HG02884 (cell line): ENCODE data around the gene IQCH.
"Not testable (repeated sequence)": the region's sequence is repeated elsewhere in the genome, so short reads cannot be mapped to it uniquely, and the experiment has no call there.

Experiments
- ATAC-seq: cut with Tn5 transposase; IDR thresholded peaks from one replicate; pipeline ENCODE4 v1.9.1; 2021; ENCODE audit warnings: mild to moderate bottlenecking, moderate library complexity; ENCODE audit not compliant: unreplicated experiment

The IQCH gene

DNA sequence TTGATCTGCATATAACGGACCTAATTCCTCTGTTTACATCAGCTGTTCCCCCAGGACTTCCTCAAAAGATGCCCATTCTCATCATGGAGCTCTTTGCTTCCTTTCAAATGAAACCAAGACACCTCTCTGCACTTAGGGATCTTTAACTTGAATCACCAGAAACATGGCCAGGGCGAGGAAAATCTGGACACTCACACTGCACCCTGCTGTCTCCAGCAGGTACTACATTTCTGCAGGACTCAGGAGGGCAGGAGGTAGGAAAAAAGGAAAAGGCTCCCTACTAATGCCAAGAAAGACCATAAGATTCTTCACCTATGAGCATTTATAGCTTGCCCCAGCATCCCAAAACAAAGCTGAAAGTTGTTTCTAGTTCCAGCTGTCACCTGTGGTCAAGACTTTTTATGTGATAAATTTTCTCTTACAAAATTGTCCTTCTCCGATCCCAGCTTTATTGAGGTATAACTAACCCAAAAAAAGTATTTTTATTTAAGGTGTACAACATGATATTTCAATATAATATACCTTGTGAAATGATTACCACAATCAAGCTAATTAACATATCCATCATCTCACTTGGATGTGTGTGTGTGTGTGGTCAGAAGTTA lies 179.0 kb downstream of the IQCH start:
- no peak for ATAC-seq

DNA sequence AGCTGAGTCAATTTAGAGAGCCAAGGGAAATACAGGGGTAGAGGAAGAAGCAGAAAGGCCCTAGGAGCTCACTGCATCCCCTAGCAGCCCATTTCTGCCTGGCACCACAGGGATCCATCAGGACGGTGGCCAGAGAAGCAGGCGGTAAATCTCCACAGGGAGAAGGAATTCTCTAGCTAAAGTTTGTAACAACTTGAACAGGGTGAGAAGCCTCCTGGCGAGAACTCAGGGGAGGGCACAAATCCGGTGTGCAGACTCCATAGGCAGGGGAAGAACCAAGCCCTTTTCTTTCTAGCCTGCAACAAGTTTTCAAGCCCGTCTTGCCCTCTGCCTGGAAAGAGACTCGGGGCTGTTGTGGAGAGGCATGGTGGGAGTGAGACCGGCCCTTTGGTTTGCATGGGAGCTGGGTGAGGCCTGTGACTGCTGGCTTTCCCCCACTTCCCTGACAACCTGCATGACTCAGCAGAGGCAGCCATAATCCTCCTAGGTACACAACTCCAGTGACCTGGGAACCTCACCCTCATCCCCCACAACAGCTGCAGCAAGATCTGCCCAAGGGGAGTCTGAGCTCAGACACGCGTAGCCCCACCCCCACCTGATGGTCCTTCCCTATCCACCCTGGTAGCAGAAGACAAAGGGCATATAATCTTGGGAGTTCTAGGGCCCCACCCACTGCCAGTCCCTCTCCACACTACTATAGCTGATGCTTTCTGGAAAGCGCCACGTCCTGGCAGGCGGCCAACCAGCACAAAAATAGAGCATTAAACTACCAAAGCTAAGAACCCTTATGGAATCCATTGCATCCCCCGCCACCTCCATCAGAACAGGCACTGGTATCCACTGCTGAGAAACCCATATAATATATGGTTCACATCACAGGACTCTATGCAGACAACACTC lies 182.0 kb downstream of the IQCH start:
- not testable (repeated sequence) for ATAC-seq

DNA sequence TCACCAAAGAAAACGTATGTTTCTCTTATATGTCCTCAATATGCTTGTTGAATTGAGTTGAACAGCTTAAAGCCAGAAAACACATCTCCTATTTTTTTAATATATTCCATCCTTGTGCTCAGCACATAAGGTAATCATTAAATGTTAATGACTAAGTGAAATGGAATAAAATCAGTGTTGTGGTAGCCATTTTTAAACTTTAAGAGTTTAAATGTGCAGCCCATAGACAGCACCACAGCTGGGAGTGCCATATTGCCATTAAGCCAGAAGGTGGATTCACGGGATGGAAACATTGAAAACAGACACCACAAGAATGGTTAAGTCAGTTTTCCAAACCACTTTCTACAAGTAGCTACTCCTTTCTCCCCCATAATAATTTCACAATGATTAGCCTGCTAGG lies 189.5 kb downstream of the IQCH start:
- ATAC-seq = no peak

DNA sequence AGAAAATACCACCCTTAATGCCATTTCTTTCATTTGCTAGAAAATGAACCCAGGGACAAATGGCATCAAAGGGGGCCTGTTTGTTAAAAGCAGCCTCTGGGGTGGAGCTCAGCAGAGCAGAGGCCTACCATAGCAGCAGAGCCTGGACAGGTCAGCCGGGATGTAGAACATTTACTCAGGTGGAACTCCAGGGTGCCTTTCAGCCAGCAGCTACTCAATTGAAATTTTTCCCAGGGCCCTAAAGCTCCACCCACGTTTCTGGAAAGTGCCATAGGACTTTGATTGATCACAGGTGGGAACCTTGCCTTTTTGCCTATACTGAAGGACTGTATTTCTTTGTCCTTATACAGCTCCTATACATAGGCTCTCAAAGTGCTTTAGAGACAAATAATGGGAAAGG lies 191.9 kb downstream of the IQCH start:
- ATAC-seq = no peak

DNA sequence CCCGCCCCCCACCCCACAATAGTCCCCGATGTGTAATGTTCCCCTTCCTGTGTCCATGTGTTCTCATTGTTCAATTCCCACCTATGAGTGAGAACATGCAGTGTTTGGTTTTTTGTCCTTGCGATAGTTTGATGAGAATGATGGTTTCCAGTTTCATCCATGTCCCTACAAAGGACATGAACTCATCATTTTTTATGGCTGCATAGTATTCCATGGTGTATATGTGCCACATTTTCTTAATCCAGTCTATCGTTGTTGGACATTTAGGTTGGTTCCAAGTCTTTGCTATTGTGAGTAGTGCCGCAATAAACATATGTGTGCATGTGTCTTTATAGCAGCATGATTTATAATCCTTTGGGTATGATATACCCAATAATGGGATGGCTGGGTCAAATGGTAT lies 193.8 kb downstream of the IQCH start:
- ATAC-seq = not testable (repeated sequence)

- not testable (repeated sequence) for ATAC-seq
Measured at GRCh38 chr15:67453703-67454102, 199.1 kb downstream of the IQCH start.

GRCh38 chr15:67456677-67457529 lies 202.3 kb downstream of the IQCH start:
- ATAC-seq = no peak

DNA sequence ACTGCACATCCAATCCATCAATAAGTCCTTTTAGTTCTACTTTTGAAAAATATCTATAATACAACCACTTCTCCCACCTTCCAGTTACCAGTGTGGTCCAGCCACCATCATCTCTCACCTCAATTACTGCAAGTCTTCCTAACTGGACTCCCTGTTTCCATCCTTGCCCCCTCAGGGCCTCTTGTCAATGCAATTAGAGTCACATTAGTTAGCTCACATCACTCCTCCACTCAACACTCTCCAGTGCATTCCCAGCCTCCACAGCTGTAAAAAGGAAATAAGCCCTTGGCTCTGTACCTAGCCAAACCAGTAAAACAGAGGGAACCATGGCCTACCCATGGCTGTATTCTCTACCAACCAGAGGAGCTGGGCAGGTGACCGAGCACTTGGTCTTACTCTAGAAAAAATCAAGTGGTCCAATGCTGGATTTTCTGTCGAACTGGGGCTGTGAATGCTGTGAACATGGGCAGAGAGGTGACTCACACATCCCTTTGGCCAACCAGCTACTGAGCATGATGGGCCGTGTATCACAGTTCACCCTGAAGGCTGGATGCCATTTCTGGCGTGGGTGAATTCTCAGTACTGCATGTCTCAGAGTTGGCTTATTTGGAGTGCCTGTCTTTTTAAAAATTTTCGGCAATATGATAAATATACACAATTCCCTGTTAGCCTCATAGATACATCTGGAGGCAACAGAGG lies 203.9 kb downstream of the IQCH start:
- no peak for ATAC-seq

DNA sequence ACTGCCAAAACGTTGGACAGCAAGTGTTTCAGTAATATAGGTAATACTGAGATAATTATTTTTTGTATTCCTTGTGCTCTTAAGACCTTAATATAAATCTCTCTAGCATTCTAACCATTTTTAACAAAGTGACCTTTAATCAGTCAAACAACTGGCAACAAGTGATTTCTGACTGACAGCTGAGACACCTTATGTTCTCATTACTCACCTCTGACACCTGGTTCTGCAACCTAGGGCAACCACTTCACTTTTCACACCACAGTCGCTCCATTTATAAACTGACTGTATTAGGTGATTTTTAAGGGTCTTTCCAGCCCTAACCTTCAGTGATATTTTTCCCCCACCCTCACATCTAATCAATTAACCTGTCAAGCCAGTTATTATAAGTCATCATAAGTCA lies 205.9 kb downstream of the IQCH start:
- ATAC-seq = no peak

- no peak for ATAC-seq
Measured at GRCh38 chr15:67461735-67462134, 207.1 kb downstream of the IQCH start.

DNA sequence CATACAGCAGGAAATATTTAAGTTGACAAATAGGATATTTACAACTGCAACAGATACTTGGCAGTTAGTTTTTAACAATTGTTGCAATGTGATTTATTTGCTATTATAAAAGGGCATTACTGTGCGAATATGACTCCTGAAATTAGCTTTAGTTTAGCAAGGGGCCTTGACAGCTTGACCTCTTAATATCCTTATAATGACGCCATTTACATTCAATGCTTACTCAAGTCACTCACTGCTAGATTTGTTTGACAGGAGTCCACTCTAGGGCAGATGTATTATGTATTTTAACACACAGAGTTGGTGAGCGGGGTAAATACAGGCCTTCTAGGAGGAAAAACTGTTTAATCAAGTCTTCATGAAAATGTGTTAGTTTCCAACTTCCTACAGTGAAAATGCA lies 208.3 kb downstream of the IQCH start:
- ATAC-seq = no peak

GRCh38 chr15:67463488-67463887 lies 208.9 kb downstream of the IQCH start:
- ATAC-seq = no peak

DNA sequence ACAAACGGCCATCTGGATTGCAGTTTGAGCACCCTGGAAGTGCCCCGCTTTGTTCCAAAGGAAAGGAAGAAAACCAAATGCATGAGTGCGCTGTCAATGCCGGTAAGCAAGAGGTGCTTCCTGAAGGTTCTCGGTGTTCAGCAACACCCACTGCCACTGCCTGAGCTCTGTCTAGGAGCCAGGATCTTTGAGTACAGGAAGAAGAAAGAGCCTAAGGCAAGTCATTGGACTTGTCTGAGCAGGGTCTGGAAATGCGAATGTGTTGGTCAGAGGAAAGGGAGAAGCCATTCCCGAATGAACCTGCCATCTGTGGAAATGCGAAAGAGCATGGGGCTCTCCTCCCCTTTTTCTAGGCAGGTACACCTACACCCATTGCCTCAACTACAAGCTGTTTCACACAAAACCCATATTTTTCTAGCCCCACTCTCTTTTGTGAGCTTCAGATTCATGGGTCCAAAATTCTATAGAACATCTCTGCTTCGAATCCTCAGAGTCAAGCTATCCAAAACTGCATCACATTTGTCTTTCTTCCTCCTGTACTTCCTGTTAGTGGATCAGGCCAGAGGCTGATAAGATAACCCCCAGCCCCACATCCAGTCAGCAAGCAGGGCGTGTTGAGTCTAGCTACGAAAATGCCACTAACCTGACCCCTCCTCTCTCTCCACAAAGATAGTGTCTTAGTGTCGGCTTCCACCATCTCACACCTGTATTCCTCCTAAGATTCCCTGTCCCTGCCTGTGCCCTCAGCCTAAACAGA lies 210.8 kb downstream of the IQCH start:
- ATAC-seq = no peak

GRCh38 chr15:67468416-67468815 lies 213.8 kb downstream of the IQCH start:
- no peak for ATAC-seq

- ATAC-seq = no peak
Measured at GRCh38 chr15:67469680-67470079, 215.1 kb downstream of the IQCH start.

DNA sequence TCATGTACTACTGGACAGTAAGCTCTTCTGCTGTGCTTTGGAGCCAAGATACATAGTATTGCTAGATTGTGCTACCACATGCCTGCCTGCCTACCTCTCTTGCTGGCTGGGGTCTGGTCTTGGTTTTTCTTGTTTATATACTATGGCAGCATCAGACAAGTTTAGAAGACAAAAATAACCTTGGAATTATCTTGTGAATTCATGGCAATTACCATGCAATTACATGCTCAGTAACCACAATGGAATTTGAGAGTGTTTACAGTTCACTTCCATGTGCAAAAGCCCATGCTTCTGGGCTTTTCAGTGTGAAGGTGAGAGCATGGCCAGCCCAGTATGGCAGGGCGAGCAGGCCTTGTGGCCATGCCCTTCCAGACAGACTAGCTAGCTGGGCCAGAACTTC lies 218.4 kb downstream of the IQCH start:
- ATAC-seq = no peak

DNA sequence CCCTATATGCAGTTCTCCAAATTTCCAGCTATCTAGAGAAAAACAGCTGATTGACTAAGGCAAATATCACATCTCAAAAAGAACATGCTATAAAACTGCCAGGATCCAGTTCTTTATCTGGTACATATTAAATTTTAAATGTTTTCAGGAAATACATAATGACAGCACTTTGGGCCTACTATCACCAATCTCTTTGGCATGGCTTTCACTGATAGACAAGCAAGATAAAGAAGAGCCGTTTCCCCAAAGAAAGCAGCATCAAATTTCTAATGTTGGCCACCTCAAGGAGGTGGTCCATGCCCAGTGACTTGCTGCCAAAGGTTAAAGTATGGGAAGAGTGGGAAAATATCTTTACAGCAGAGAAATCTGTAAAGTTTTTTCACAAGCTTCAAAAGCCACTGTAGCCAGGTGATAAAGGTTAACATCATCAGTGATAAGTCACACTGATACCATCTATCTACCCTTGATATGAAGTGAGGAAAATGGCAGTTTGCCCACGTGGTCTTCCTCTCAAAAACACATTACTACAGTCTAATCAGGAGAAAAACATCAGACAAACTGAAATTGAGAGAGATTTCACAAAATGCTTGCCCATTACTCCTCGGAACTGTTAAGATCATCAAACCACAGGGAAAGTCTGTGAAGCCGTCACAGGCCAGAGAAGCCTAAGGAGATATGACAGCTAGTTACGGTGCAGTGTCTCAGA lies 220.0 kb downstream of the IQCH start:
- no peak for ATAC-seq

DNA sequence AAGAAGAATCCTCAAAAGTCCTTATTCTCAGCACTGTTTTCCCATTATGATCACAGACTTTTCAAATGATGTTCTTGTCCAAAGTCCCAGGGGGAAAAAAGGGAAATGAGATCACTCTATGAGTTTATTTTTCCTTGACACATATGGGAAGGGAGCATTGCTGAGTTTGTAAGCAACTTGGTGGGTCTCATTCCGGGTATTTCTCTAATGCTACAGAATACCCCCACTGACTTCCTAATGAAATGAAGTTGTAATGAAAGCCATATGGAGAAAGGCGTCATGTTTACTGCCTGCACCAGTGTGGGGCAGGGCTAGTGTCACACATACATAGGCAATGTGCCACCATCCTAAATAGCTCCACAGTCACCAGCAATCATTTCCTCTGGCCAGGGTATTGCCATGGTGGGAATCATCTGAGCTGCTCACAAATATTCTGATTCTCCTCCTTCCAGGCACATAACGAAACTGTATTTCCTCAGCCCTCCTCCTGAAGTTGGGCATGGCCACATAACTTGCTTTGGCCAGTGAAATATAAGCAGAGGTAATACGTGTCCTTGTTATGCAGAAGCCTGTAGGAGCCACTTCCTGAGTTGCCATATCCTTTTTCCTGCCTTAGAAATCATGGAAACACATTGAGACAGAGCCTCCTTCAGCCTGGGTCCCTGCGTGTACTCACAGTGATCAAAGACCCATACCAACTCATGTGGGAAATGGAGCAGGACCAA lies 225.4 kb downstream of the IQCH start:
- ATAC-seq = no peak

DNA sequence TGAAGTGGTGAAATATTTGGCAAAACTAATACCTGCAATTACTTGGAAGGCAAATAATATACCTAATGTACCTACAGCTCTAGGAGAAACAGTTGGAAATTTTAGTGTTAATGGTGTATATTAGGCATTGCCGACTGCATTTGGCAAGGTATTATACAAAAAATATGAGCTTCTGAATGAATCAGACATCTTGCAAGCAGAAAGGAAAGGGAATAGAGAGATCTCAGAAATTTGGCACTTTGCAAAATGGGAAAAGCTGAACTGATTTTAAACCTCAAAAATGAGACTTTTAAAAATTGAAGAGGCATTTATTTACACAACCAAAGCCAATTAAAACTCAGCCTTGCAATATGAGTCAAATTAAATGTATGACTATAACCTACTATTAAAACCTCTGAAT lies 226.2 kb downstream of the IQCH start:
- ATAC-seq = no peak
